ENCODE data around the gene PPP1R37. TPM values are rescaled to one million over a fixed set of nuclear protein-coding genes. Genes with fewer than 3 reads are reported as not detected.

Gene PPP1R37
- total RNA-seq, 1 experiment from 2014 or later = 11.8 TPM

DNA sequence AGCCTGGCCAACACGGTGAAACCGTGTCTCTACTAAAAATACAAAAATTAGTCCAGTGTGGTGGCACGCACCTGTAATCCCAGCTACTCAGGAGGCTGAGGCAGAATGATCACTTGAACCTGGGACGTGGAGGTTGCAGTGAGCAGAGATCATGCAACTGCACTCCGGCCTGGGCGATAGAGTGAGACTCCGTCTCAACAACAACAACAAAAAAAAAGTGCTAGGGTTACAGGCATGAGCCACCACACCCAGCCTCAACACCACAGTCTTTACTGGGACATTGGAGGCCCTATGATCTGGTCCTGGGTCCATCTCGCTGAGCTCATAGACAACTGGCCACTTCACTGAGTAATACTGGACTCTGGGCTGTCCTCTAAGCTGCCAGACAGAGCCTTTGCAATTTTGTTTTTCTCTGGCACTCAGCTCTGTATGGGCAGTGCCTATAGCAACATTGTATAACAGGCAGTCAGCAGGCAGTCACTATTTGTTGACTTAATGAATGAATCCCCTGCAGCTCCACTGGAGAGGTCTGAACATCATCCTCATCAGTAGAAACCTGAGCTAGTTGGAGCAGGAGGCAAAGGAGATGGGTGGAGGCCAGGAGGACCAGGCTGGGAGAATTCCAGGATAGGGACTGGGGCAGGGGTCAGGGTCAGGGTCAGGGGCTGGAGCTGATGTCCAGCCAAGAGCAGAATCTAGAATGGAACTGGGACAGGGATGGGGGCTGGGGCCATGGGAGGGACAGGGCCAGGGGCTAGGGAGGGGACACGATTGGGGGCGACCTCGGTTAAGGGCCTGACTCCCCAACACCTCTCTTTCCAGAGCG lies 93.7 kb downstream of the PPP1R37 start:
- no peak for DNase-seq (ENCODE audit: extremely low read depth, low read depth)

DNA sequence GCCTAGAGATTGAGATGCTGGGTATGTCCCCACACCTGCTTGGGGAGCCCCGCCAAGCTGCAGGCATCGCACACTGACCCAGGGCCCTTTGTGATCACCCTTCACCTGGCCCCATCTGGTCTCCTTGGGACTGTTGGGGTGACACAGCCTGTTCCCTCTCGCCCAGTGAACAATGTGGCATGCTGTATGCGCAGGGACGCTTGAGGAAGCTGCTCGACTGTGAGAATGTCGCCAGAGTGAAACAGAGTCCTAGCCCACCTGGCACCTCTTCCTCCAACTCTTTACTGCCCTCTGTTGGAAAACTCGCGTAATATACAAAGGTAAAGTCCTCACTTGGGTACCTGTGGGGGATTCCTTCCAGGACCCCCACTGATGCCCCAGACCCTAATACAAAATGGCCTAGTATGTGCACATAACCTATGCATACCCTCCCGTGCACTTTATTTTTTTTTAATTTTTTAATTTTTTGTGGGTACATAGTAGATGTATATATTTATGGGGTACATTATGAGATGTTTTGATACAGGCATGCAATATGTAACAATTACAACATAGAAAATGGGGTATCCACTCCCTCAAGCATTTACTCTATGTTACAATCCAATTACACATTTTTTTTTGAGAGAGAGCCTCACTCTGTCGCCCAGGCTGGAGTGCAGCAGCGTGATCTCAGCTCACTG lies 94.6 kb downstream of the PPP1R37 start:
- DNase-seq (ENCODE audit: extremely low read depth, low read depth) = no peak

GRCh38 chr19:45189971-45190370 lies 97.0 kb downstream of the PPP1R37 start:
- DNase-seq (ENCODE audit: extremely low read depth, low read depth) = no peak

- DNase-seq (ENCODE audit: extremely low read depth, low read depth) = no peak
These were observed 98.4 kb downstream of the PPP1R37 start for GRCh38 chr19:45191375-45191774.

- no peak for DNase-seq (ENCODE audit: extremely low read depth, low read depth)
These were observed 102.8 kb downstream of the PPP1R37 start for GRCh38 chr19:45195764-45196163.

Small RNA genes within 50 kb of the gene (small RNA-seq; reads per million reads assigned to genes)
- gene RNU6-611P = 0 reads per million in 2 experiments

Other genes starting within 250 kb of the PPP1R37 start
- 24.3 and 29.4 TPM in 2 replicates for gene NECTIN2, start 246.9 kb upstream of the PPP1R37 start, total RNA-seq (2014; rRNA removed; shearing (Covaris generic))
- 43.7 and 60.7 TPM in 2 replicates for gene TOMM40, start 201.9 kb upstream of the PPP1R37 start, total RNA-seq (2014; rRNA removed; shearing (Covaris generic))
- 0.84 and 1.2 TPM in 2 replicates for gene APOE, start 187.4 kb upstream of the PPP1R37 start, total RNA-seq (2014; rRNA removed; shearing (Covaris generic))
- 6.1 and 9.6 TPM in 2 replicates for gene APOC1, start 178.6 kb upstream of the PPP1R37 start, total RNA-seq (2014; rRNA removed; shearing (Covaris generic))
- gene APOC4, start 150.9 kb upstream of the PPP1R37 start, total RNA-seq (2014; rRNA removed; shearing (Covaris generic)) = not detected in 2 replicates
- gene APOC2, start 147.1 kb upstream of the PPP1R37 start, total RNA-seq (2014; rRNA removed; shearing (Covaris generic)) = not detected in 2 replicates
- gene CLPTM1, start 137.8 kb upstream of the PPP1R37 start, total RNA-seq (2014; rRNA removed; shearing (Covaris generic)) = 31.0 and 31.2 TPM in 2 replicates
- gene RELB, start 91.7 kb upstream of the PPP1R37 start, total RNA-seq (2014; rRNA removed; shearing (Covaris generic)) = 10.1 and 12.5 TPM in 2 replicates
- 20.4 and 31.4 TPM in 2 replicates for gene CLASRP, start 54.1 kb upstream of the PPP1R37 start, total RNA-seq (2014; rRNA removed; shearing (Covaris generic))
- gene ZNF296, start 16.7 kb upstream of the PPP1R37 start, total RNA-seq (2014; rRNA removed; shearing (Covaris generic)) = 0.27 and 1.4 TPM in 2 replicates
- 20.2 and 24.5 TPM in 2 replicates for gene GEMIN7, start 13.9 kb upstream of the PPP1R37 start, total RNA-seq (2014; rRNA removed; shearing (Covaris generic))
- 0.07 TPM in 1 of 2 replicates, not detected in the other for gene NKPD1, start 67.8 kb downstream of the PPP1R37 start, total RNA-seq (2014; rRNA removed; shearing (Covaris generic))
- gene TRAPPC6A, start 85.1 kb downstream of the PPP1R37 start, total RNA-seq (2014; rRNA removed; shearing (Covaris generic)) = 5.3 and 5.8 TPM in 2 replicates
- 4.0 and 4.2 TPM in 2 replicates for gene BLOC1S3, start 85.6 kb downstream of the PPP1R37 start, total RNA-seq (2014; rRNA removed; shearing (Covaris generic))
- not detected in 2 replicates for gene EXOC3L2, start 152.2 kb downstream of the PPP1R37 start, total RNA-seq (2014; rRNA removed; shearing (Covaris generic))
- gene MARK4, start 158.1 kb downstream of the PPP1R37 start, total RNA-seq (2014; rRNA removed; shearing (Covaris generic)) = 22.4 and 28.1 TPM in 2 replicates
- 0.14 TPM in 1 of 2 replicates, not detected in the other for gene CKM, start 229.7 kb downstream of the PPP1R37 start, total RNA-seq (2014; rRNA removed; shearing (Covaris generic))
- 0.87 and 1.0 TPM in 2 replicates for gene KLC3, start 247.6 kb downstream of the PPP1R37 start, total RNA-seq (2014; rRNA removed; shearing (Covaris generic))

Data from NCI-H460 (cell line).